ENCODE measurements around the gene AVPR2.
A peak's percentile ranks its signal among the peaks of the same experiment; 100 is the strongest.

The AVPR2 gene

DNA sequence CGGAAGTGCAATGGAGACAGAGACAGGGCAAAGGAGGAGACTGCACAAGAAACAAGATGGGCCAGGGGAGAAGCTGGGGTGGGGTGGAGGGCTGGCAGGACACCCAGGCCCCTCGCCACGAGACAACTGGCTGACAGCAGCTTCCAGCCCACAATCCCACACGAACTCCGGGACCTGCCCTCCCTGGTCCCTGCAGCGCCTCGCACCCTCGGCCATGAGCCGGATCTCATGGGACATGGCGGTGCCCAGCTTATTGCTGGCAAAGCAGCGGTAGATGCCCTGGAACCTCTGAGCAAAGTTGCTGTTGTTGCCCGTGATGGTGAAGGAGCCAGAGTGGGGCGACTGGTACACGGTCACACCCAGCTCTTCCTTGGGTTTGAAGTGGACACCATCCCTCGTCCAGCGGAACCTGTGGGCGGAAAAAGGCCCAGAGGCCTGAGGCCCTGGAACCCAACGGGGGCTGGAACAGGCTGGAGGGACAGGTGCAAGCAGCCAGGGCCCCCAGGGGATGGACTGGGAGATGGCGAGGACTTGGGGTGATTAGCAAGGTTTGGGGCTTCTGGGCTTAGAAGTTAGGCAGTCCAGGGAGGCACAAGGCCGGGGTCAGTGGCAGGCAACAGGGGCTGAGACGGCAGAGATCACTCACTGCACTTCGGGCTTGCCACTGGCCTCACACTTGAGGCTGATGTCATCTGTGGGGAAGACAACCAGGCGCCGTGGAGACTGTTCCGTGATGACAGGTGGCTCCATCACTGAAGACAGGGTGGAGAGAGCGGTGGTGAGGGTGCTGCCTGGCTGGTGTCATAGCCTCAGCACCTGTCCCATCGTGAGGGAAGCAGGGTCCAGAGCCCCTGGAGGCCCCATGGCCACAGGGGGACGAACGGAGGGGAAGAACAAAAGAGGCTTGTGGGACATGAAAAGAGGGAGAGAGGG lies 32.3 kb upstream of the AVPR2 start:
- DNase-seq = no peak

DNA sequence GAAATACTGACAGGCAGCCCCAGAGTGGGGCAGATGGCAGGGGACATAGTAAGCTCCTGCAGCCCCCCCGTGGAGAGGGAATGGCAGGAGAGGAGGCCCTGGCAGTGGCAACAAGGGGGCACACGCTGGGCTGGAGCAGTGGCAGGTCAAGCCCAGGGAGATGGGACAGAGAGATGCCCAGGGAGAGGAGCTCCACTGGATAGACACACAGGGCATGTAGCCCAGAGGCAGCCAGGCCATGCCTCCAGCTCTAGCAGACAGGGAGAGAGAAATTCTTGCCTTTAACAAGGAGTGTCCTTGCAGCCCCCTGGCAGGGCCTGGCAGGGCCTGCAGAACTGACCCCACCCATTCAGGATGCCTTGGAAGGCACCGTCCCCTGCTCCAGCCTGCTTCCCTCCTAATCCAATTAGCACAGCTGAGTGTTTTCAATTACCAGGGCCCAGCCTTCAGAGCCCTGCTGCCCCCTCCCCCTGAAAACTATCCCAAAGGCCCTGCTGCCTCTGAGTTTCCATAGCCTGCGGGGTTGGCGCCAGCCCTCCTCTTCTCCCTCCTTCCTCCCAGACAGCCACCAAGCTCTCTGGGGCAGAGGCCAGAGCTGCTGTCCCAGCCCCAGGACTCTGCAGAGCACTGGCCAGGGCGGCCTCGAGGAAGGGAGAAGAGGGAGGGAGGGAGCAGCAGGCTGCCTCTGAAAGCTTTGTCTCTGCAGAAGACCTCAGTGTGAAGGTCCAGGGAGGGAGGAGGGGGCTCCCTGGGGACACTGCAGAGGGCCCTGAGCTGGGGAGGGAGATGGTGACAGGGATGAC lies 31.0 kb upstream of the AVPR2 start:
- no peak for DNase-seq

DNA sequence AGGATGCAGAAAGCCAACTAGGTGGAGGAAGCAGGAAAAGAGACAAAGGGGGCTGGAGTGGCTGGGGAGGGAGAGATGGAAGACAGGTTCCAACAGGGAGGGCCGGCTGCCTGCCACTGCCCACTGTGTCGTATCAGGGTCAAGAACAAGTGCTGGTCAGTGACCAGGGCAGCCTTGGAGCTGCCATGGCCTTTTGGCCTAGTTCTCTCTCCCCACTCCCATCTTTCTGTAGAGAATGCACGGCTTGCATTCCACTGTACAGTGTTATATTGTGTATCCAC lies 30.4 kb upstream of the AVPR2 start:
- no peak for DNase-seq

DNA sequence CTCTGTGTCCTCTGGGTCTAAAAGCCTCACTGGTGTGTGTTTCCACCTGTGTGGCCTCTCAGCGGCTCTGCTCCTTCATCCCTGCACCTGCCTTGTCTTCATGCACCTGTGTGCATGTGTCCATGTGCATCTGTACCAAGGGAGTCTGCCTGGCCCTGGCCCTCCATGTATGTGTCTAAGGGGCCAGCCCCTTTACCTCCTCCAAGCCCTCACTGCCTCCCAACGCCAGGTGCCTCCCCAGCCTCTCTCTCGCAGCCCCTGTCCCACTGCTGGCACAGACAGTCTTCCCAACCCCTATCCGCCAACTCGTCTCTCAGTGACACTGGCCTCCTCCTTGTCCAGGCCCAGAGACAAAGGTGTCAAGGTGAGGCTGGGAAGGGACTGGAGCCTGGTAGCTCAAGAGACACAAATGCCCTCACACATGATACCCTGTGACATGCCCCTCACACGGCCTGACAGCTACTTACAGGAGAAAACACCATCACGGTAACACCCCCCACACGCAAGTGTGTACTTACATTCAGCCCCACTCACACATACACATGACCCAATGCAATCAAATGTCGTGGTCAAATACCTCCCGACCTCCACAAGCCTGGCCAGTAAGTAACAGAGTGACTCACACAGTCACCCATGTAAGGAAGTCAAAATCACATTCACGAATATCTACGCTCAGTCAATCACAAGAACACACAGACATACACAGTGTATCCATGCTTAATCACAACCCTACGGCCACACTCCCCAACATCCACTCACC lies 29.9 kb upstream of the AVPR2 start:
- DNase-seq = no peak

DNA sequence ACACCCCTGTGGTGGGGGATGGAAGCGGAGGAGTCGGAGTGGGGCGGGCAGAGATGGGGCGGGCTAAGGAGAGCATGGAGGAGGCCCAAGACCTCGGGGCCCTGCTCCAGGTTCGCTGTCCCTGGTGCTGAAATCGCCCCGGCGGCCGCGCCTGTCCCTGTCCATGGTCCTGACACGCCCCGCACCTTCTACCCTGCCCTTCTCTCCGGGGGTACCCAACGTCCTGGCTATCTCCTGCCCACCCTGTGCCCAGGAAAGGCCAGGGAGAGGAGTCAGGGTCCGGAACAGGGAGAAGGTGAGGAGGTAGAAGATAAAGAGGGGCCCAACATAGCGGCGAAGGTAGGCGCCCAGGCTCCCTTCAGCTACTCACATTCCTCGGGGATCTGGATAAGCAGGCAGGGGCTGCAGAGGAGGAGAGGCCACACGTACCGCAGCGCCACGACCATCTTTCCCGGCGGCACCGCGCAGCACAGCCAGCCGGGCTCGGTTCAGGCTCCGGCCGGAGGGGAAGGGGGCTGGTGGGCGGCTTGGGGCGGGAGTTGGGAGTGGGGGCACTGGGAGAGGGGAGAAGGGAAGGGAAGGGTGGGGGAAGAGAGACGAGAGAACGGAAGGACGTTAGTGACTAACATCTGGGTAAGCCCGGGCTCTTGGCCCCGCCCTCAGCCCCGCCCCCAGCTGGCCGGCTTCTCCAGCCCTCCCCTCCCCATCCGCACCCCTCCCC lies 28.9 kb upstream of the AVPR2 start:
- DNase-seq = peak; percentile 29 to 36

DNA sequence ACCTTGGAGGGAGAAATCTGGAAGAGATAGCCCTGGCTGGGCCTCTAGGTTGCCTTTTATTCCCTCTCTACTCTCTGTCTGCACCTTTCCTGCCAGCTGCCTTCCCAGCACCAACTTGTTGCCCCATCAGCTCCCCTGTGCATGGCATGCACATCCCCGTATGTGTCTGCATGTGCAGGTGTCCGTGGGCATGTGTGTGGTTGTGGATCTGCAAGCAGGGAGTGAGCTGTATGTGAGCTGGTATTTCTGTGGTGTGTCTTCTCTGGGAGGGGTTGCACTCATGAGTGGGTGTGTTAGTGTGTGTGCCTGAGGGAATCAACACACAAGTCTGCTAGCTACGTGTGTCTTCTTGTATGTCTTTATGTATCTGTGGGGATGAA lies 28.4 kb upstream of the AVPR2 start:
- no peak for DNase-seq

DNA sequence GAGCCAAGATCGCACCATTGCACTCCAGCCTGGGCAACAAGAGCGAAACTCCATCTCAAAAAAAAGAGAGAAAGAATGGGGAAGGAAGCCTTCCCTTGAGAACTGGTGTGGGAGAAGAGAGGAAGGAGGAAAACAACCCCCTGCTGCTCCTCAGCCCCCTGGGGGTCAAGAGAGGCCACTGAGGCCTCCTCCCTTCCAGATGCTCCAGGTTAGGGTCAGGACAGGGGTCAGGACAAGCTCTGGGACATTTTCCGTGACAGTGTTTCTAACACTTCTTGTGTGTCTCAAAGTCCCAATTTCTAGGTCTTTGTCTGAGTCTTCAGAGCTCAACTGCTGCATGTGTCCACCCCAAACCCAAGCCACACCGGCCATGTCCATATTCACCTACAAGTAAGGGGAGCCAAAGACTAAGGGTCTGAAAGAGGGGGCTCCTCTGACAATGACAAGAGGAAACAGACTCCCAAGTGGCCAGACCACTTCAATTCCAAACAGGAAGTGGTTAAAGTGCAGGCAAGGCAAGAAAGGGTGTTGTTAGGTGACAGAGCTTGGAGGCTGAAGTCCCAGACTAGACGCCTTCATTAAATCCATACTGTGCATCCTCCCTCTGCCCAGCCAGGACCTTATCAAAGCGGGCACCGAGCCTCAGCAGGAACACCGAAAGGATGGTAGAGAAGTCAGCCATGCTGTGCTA lies 26.8 kb upstream of the AVPR2 start:
- no peak for DNase-seq

DNA sequence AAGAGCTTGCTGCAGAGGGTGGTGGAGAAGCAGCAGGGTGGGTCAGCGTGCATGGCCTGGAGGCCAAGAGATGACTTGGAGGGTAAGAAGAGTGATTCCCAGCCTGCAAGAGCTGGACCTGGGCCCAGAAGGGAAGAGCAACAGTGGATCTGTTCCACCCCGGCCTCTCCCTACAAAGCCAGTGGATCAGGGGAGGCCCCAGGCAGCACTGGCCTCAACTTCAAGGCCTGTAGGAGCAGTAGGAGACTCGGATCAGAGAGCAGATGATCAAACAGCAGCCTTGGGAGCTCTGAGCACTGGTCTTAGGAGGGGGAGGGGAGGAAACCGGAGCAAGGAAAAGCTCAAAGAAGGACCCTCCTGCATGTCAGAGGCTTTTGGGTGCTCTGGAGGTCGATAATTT lies 26.1 kb upstream of the AVPR2 start:
- DNase-seq = no peak

DNA sequence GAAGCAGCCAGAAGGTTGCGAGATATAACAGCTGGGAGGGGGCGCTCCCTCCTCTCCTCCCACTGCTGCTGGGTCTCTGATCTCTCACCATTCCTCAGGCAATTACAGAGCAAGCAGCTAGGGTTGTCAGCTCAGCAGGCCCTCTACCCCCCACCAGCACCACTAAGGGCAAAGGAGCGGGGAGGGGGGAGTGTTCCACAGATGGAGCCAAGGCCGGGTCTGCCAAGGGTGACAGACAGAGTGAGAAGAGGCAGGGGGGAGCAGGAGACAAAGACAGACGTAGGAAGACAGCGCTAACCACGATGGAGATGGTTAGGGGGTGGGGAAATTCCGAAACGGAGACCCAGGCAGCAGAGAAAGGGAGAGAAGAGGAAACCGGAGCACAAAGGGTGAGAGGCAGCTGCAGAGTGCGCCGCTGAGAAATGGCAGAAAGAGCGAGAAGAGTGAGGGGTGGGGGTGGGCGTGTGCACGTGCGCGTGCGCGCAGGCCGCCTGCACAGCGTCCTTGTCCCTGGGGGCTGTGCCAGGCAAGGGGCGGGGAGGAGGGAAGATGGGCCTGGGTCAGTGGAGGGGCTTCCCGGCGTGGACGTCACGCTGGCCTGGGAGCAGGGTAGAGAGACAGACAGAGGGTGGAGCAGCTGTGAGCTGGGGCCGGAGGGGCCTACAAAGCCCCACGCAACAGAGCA lies 25.4 kb upstream of the AVPR2 start:
- DNase-seq = peak; percentile 49 to 70

DNA sequence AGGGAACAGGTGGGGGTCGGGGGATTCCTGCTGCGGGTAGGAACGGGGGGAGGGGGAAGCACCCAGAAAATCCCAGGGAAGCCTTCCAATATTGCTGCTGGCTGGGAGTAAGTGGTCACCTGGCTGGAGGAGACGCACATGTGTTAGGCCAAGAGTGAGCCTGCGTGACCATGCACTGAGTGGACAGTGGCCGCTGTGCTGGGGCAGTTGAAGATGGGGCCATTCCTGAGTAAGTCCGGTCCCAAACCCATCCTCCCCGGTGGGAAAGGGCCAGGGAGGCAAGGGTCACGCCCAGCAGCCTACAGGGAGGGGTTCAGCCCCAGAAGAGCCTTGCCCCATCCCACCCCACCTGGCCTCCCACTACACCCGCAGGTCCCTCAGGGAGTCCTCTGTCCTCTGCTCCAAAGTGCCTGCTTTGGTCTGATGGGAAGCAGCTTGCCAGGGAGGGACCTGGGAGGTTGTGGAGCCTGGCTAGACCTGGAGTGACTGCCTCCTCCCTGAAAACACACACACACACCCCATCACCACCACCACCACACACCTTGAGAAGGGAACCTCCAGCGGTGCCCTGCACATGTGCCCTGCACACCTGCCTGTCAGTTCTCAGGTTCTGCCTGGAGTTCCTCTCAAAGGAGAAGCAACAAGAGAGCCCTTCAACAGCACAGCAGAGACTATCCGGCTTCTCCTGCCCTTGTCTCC lies 24.6 kb upstream of the AVPR2 start:
- peak in 1 of 2 experiments; percentile 48 for DNase-seq

DNA sequence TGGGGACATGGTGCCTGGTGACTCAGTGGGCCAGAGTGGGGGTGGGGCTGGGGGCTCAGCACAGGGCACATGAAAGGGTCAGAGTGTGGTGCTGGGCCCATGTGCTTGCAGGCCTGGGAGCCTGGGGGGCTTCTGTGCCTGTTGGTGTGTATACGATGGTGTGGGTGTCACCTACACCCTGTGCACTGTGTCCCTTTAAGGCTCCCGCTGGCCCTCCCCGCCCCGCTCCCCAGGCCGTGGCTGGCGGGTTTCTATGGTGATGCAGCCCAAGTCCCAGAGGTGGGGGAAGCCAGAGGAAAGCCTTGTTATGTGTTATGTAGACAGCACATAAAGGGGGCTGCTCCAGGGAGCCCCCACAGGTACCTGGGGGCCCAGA lies 24.0 kb upstream of the AVPR2 start:
- no peak for DNase-seq

DNA sequence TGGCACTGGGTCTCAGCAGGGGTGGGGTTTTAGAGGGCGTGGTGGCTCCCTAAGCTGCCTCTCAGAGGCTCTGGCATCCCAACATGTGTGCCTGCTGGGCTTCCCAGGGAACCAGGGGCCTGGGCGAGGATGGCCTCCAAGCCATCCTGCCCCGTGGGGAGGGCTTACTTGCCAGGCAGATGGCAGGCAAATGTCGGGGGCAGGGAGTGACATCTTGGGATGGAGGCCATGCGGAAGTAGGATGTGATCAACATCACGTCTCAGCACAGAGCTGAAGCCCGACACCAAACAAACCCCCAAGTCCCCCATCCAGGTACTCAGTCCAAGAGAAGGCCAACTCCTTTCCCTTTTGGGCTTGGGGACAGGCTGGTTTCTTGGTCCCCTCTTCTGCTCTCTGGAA lies 23.2 kb upstream of the AVPR2 start:
- no peak for DNase-seq

DNA sequence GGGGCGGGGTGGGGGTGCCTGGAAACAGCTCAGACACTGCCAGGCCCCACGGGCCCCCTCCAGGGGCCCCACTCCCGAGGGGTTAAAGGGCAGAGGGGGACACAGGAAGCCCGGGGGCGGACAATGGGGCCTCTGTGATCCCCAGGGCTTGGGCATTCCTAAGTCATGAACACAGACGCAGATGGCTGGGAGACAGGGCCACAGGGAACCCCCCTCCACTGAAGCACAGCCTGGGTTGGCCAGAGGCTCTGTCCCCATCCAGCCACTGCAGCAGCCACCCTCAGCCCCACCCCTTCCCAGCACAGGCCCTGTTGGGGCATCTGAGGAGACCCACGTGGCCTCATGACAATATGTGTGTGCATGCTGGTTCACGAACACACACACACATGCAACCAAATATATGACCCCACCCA lies 22.4 kb upstream of the AVPR2 start:
- DNase-seq = no peak

DNA sequence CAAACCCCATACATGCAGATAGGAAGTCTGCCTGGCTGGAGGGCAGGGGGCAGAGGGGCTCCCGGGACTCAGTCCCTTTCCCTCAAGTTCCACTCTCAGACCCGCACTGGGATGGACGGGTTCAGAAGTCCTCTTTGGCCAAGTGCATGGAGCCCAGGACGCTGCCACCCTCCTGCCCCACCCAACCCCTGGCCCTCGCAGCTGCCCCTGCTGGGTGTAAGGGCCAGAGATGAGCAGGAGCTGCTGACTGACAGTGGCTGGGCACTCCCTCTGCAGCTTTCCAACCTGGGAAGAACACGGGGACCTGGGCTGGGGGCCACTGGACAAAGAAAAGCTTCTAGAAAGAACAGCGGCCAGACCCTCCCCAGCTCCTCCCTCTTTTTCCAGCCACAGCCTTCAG lies 21.9 kb upstream of the AVPR2 start:
- no peak for DNase-seq

DNA sequence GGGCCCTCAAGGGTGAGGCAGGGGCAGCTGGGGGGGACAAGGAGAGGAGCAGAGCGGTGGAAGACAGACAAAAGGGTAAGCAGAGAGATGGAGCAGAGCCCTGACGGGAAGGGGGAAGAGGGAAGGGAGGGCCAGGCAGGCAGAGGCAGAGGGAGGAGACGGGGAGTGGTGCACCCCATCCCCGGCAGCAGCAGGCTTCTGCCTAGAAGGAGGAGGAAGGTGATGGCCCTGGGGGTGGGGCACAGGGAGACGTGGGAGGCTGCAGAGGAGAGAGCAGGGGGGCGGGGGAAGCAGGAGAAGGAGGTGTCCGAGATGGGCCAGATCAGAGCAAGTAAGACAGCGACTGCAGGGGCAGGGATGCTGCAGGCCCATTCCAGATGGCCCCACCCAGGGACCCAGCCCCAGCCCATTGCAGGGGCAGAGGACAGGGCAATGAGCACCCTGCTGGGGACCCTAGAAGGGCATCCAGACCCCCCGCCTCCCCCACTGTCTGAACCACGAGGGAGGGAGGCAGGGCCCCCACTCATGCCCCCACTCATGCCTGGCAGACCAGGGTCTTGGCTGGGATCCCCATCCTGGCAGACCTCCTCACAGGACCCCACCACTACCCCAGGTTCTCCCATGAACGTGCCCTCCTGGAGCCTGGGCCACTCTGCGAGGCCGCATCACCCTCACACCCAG lies 21.2 kb upstream of the AVPR2 start:
- DNase-seq = no peak

DNA sequence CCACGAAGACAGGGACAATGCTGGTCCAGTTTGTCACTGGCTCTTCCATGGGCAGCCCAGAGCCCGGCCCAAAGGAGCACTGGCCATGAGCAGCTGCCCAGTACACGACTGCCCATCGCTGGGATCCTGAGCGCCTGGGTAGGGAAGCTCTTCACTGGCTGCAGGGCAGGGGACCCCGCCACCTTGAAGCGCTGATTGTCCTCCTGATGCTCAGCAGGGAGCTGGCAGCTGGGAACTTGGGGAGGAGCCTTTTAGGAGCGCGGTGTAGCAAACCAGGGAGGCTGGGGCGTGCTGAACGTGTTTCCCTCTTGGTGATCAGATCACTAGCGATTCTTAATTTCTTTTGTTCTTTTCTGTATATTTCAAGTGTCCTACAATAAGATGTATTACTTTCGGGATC lies 20.3 kb upstream of the AVPR2 start:
- no peak for DNase-seq

DNA sequence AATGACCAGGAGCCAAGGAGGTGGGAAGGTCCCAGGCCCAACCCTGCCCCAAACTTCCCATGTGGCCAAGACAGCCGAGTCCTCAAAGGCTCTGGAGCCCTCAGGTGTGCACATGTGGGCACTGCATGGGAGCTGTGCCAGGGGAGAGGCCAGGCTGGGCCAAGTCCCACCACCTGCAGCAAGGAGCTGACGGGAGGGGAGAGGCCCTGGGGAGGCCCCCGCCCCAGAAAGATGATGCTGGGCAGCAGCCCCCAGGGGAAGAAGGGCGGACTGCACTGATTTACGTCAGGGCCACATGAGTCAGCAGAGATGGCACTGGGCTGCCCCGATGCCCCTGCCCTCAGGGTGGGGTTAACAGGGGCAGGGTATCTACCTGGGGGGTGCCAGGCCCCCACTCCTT lies 19.9 kb upstream of the AVPR2 start:
- no peak for DNase-seq

DNA sequence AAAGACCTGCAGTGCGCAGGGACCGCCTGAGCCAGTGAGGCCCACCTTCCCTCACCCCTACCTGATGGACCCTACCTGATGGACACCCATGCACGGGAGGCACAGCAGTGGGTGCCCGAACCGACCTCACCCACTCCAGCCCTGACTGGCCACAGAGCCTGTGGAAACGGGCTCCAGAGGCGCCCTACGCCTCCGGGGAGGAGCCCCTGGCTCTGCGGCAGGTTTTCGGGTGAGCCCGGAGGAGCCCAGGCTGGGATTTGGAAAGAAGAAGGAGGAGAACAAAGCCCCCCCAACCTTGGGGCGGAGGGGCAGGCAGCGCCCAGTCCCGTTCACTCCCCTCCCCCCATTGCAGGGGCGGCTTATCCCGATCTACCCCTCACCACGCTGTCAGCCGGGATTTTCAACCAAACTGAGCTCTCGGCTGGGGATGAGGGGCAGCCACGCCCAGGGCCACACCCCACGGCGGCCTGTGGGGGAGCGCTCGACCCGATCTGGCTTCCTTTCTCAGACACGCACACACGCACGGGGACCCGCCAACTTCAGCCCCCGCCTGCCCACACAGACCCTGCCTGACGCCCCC lies 19.2 kb upstream of the AVPR2 start:
- DNase-seq = no peak

DNA sequence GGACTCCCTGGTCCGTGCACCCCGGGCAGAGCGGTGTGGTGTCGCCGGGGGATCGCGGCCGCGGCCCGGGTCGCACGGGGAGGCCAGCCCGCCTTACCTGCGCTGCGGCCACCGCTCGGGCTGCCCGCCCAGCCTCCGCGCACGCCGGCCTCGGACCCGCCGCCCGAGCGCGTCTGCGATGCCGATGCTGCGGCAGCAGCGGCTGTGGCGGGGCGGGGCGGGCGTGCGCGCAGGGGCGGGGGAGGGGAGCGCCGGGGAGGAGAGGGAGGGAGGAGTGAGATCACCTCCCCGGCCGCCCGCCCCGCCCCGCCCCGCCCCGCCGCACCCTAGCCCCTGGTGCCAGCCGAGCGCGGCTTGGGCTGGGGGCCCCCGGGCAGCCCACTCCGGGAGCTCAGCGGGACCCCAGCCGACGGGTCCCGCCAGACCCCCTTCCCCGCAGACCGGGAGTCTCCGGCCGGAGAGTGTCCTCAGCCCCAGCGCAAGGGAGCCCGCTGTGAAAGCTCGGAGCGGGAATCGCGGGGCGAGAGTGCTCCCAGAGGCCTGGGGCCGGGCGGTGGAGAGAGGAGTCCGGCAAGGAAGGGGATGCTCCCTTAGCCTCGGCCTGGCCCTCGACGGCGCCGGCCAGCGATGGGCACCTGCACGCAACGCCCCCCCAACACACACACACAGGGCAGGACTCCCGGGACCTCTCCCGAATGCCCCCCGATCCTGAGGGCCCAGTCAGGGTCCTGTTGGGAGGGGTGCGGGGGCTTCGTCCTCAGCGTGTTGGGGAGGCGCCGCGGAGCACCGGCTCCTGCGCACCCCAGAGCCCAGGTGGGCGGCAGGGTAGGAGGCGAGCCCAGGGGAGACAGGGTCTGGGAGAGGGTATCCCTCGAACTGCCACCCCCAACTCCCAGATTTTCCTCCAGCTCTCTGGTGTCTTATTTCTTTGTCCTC lies 18.2 kb upstream of the AVPR2 start, which contains the start of gene L1CAM:
Gene L1CAM (minus strand): TSS at position 206 of the 936 bp plus-strand sequence. CDS start 10,337 bp downstream, outside the sequence.
- peak in 1 of 2 experiments; percentile 47 for DNase-seq

All from NCI-H187 (cell line).